ENCODE measurements around the gene PAGR1. TPM values are rescaled to one million over a fixed set of nuclear protein-coding genes. Genes with fewer than 3 reads are reported as not detected.
"Not testable (repeated sequence)": the region's sequence is repeated elsewhere in the genome, so short reads cannot be mapped to it uniquely, and the experiment has no call there.

Gene PAGR1
- total RNA-seq, 1 experiment from 2014 or later: 63.4 TPM

DNA sequence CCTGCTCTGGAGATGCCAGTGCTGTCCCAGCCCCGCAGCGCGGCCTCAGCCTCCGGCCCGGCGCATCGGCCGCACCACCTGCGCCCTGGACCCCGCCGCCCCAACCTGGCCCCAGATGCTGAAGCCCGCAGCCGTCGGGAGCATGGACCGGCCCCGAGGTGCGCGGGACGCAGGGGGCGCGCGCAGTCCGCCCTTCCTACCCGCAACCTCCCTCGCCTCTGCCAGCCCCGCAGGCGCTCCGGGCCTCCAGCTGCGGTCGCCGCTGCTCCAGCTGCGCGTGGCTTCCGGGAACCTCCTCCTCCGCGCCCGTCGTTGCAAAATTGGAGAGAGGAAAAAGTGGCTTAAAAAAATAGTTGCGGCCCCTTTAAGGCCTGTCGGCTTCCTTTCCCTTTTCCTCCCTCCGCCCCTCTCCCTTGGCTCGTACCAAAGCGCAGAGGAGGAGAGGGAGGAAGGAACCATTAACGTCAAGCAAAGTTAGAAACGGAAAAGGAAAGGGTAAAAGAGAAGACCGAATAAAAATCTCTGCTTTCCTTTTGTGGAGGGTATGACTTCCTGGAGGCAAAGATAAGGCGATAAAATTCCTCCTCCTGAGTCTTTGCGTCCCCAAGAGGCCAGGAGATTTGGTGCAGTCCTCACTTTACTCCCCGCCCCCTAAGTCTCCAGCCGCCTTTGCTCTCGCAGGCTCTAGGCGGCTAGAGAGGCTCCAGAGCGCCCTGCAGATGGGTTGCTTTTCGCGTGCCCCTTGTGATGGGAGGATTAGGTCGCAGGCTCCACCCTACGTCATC is 47.1 kb downstream of the PAGR1 start, which contains the start of gene CDIPT:
Gene CDIPT (minus strand): TSS at position 343 of the 785 bp plus-strand sequence. CDS start 369 bp downstream, outside the sequence.
- peak; percentile 96 for DNase-seq (ENCODE audit: low read depth)

GRCh38 chr16:29863669-29863984 is 47.7 kb downstream of the PAGR1 start:
- no peak for DNase-seq (ENCODE audit: low read depth)

GRCh38 chr16:29864205-29864604 is 48.3 kb downstream of the PAGR1 start:
- no peak for DNase-seq (ENCODE audit: low read depth)

GRCh38 chr16:29868396-29869009 is 52.6 kb downstream of the PAGR1 start:
- DNase-seq (ENCODE audit: low read depth): no peak

GRCh38 chr16:29869067-29869466 is 53.1 kb downstream of the PAGR1 start:
- DNase-seq (ENCODE audit: low read depth): not testable (repeated sequence)

Other genes starting within 250 kb of the PAGR1 start
- gene SPN, start 152.9 kb upstream of the PAGR1 start, total RNA-seq (2014; rRNA removed): not detected in 2 replicates
- 1.1 and 1.7 TPM in 2 replicates for gene QPRT, start 137.0 kb upstream of the PAGR1 start, total RNA-seq (2014; rRNA removed)
- gene C16orf54, start 70.2 kb upstream of the PAGR1 start, total RNA-seq (2014; rRNA removed): not detected in 2 replicates
- gene ZG16, start 37.9 kb upstream of the PAGR1 start, total RNA-seq (2014; rRNA removed): not detected in 2 replicates
- 100 and 108 TPM in 2 replicates for gene KIF22, start 25.4 kb upstream of the PAGR1 start, total RNA-seq (2014; rRNA removed)
- 126 and 147 TPM in 2 replicates for gene MAZ, start 9.6 kb upstream of the PAGR1 start, total RNA-seq (2014; rRNA removed)
- gene PRRT2, start 4.0 kb upstream of the PAGR1 start, total RNA-seq (2014; rRNA removed): 0.58 and 1.1 TPM in 2 replicates
- gene MVP, start 4.3 kb downstream of the PAGR1 start, total RNA-seq (2014; rRNA removed): 275 and 303 TPM in 2 replicates
- gene CDIPT, start 47.1 kb downstream of the PAGR1 start, total RNA-seq (2014; rRNA removed): 75.5 and 89.7 TPM in 2 replicates
- gene SEZ6L2, start 83.4 kb downstream of the PAGR1 start, total RNA-seq (2014; rRNA removed): 10.9 and 15.2 TPM in 2 replicates
- 5.0 and 8.9 TPM in 2 replicates for gene ASPHD1, start 84.3 kb downstream of the PAGR1 start, total RNA-seq (2014; rRNA removed)
- gene KCTD13, start 110.1 kb downstream of the PAGR1 start, total RNA-seq (2014; rRNA removed): 12.2 and 18.3 TPM in 2 replicates
- 79.7 and 91.0 TPM in 2 replicates for gene TMEM219, start 145.9 kb downstream of the PAGR1 start, total RNA-seq (2014; rRNA removed)
- gene TAOK2, start 157.7 kb downstream of the PAGR1 start, total RNA-seq (2014; rRNA removed): 87.7 and 93.3 TPM in 2 replicates
- 12.2 and 22.4 TPM in 2 replicates for gene HIRIP3, start 179.5 kb downstream of the PAGR1 start, total RNA-seq (2014; rRNA removed)
- 116 and 194 TPM in 2 replicates for gene INO80E, start 180.1 kb downstream of the PAGR1 start, total RNA-seq (2014; rRNA removed)
- gene DOC2A, start 194.9 kb downstream of the PAGR1 start, total RNA-seq (2014; rRNA removed): not detected in 2 replicates
- not detected in 2 replicates for gene C16orf92, start 207.0 kb downstream of the PAGR1 start, total RNA-seq (2014; rRNA removed)
- gene TLCD3B, start 215.1 kb downstream of the PAGR1 start, total RNA-seq (2014; rRNA removed): not detected in 2 replicates
- 2,146 and 2,472 TPM in 2 replicates for gene ALDOA, start 249.6 kb downstream of the PAGR1 start, total RNA-seq (2014; rRNA removed)

Measured in LHCN-M2 (cell line).